HEK293 (cell line): ENCODE measurements around the gene FAM234A.
A peak's percentile ranks its signal among the peaks of the same experiment; 100 is the strongest.

ENCODE experiments used
- CTCF ChIA-PET: fragments of 350-600 bp; formaldehyde crosslinking; extraction: SDS; loops from one replicate; lab custom pipeline; 2021; ENCODE audit warnings: antibody characterized with exemption; lab: Yijun Ruan, JAX
- POLR2A ChIA-PET: fragments of 300-600 bp; formaldehyde crosslinking; extraction: SDS; loops from one replicate; lab custom pipeline; 2020; ENCODE audit warnings: antibody characterized with exemption, inconsistent platforms; lab: Yijun Ruan, JAX
- H3K27ac ChIP-seq: fragments of 200-500 bp; sonication (Bioruptor generic); 2 replicates; pipeline ENCODE4 v1.5.1; 2014; ENCODE audit warnings: low read depth, low read length, control low read depth, inconsistent platforms; ENCODE audit errors: extremely low read depth
- H3K36me3 ChIP-seq, 2 experiments: fragments of 200-500 bp in 1 of 2; sonication (Bioruptor generic) in 1 of 2; 1 replicate in 1 of 2; 2 replicates in 1 of 2; pipeline ENCODE4 v1.5.1; 2014 to 2017; ENCODE audit warnings: inconsistent platforms in 2 of 2, low read length in 2 of 2; ENCODE audit not compliant: control insufficient read depth in 2 of 2, insufficient read depth in 1 of 2
- H3K4me1 ChIP-seq: fragments of 200-500 bp; sonication (Bioruptor generic); 2 replicates; pipeline ENCODE4 v1.5.1; 2014; ENCODE audit warnings: mild to moderate bottlenecking, low read length, inconsistent platforms; ENCODE audit not compliant: control insufficient read depth, insufficient read depth
- H3K4me3 ChIP-seq: 2 replicates; pipeline ENCODE4 v1.5.1; 2011; ENCODE audit warnings: low read depth, mild to moderate bottlenecking, control low read depth, low read length, moderate library complexity
- H3K9me3 ChIP-seq: fragments of 200-500 bp; sonication (Bioruptor generic); 2 replicates; pipeline ENCODE4 v1.5.1; 2014; ENCODE audit warnings: low read depth, low read length, inconsistent platforms; ENCODE audit not compliant: control insufficient read depth, insufficient read depth
- GLIS1 ChIP-seq: fragments of 450-650 bp; formaldehyde crosslinking; IDR thresholded peaks from 2 replicates; pipeline ENCODE4 v1.5.1; 2016; ENCODE audit warnings: missing biosample characterization, missing genetic modification characterization
- KLF7 ChIP-seq: fragments of 450-650 bp; formaldehyde crosslinking; IDR thresholded peaks from 2 replicates; pipeline ENCODE4 v1.5.1; 2016; ENCODE audit warnings: missing biosample characterization, missing genetic modification characterization, borderline replicate concordance
- SP2 ChIP-seq: fragments of 450-650 bp; formaldehyde crosslinking; IDR thresholded peaks from 2 replicates; pipeline ENCODE4 v1.5.1; 2016; ENCODE audit warnings: missing biosample characterization, missing genetic modification characterization
- TRIM28 ChIP-seq: IDR thresholded peaks from 2 replicates; pipeline ENCODE4 v1.6.1; 2011; ENCODE audit warnings: low read length, control low read depth, borderline replicate concordance
- ZBTB11 ChIP-seq: fragments of 450-650 bp; formaldehyde crosslinking; conservative IDR thresholded peaks from 2 replicates; pipeline ENCODE4 v1.5.1; 2016; ENCODE audit warnings: low read depth, missing biosample characterization, missing genetic modification characterization
- ZIC2 ChIP-seq: fragments of 450-650 bp; formaldehyde crosslinking; IDR thresholded peaks from 2 replicates; pipeline ENCODE4 v1.5.1; 2016; ENCODE audit warnings: missing biosample characterization, missing genetic modification characterization
- ZNF121 ChIP-seq: fragments of 450-650 bp; formaldehyde crosslinking; IDR thresholded peaks from 2 replicates; pipeline ENCODE4 v1.5.1; 2016; ENCODE audit warnings: missing biosample characterization, missing genetic modification characterization
- ZNF138 ChIP-seq: fragments of 450-650 bp; formaldehyde crosslinking; IDR thresholded peaks from 2 replicates; pipeline ENCODE4 v1.5.1; 2016; ENCODE audit warnings: missing biosample characterization, missing genetic modification characterization, borderline replicate concordance
- ZNF155 ChIP-seq: fragments of 450-650 bp; formaldehyde crosslinking; IDR thresholded peaks from 2 replicates; pipeline ENCODE4 v1.5.1; 2016; ENCODE audit warnings: missing biosample characterization, missing genetic modification characterization
- ZNF202 ChIP-seq: fragments of 450-650 bp; formaldehyde crosslinking; IDR thresholded peaks from 2 replicates; pipeline ENCODE4 v1.5.1; 2016; ENCODE audit warnings: missing biosample characterization, missing genetic modification characterization, borderline replicate concordance
- ZNF248 ChIP-seq: fragments of 450-650 bp; formaldehyde crosslinking; IDR thresholded peaks from 2 replicates; pipeline ENCODE4 v1.5.1; 2017; ENCODE audit warnings: missing biosample characterization, missing genetic modification characterization
- ZNF394 ChIP-seq: fragments of 450-650 bp; formaldehyde crosslinking; IDR thresholded peaks from 2 replicates; pipeline ENCODE4 v1.5.1; 2016; ENCODE audit warnings: missing biosample characterization, missing genetic modification characterization, mild to moderate bottlenecking, moderate library complexity, borderline replicate concordance
- ZNF530 ChIP-seq: fragments of 450-650 bp; formaldehyde crosslinking; IDR thresholded peaks from 2 replicates; pipeline ENCODE4 v1.5.1; 2016; ENCODE audit warnings: low read depth, missing biosample characterization, missing genetic modification characterization
- ZNF747 ChIP-seq: fragments of 450-650 bp; formaldehyde crosslinking; IDR thresholded peaks from 2 replicates; pipeline ENCODE4 v1.5.1; 2016; ENCODE audit warnings: missing biosample characterization, missing genetic modification characterization
- ZNF792 ChIP-seq: fragments of 450-650 bp; formaldehyde crosslinking; IDR thresholded peaks from 2 replicates; pipeline ENCODE4 v1.5.1; 2016; ENCODE audit warnings: missing biosample characterization, missing genetic modification characterization
- ZNF837 ChIP-seq: fragments of 450-650 bp; formaldehyde crosslinking; IDR thresholded peaks from 2 replicates; pipeline ENCODE4 v1.5.1; 2016; ENCODE audit warnings: missing biosample characterization, missing genetic modification characterization
- TF ChIP-seq, protein P1 (sequence below): fragments of 450-650 bp; formaldehyde crosslinking; IDR thresholded peaks from 2 replicates; pipeline ENCODE4; 2016; ENCODE audit warnings: missing biosample characterization, missing genetic modification characterization

Gene FAM234A

DNA sequence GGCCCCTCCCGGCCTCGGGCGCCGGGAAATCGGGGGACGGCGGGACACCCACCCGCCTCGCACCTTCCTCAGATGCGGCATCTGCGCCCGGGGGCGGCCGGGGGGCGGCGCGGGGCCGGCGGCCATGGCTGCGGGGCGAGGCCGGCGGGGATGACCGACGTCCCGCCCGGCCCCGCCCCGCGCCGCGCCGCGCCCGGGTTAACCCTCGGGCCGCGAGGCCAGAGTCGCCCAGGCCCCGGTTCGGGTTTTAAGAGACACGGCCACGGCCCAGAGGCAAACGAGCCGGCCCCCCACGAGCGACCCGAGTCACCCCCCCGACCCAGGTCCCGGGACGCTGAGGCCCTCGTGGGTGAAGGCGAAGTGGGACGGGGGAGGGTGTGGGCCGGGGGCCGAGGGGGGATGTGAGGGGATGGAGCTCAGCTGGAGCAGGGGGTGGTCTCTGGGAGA lies 41.2 kb downstream of the FAM234A start, which contains the start of gene RGS11:
Gene RGS11 (minus strand): TSS at position 159 of the 447 bp plus-strand sequence. CDS start 33 bp downstream, at position 126.
- no peak for TF ChIP-seq ZNF138 (tag by site-specific recombination)
- TF ChIP-seq ZNF792 (tag by site-specific recombination): no peak
- no peak for TF ChIP-seq ZNF837 (tag by site-specific recombination)
- TF ChIP-seq, protein P1, sequence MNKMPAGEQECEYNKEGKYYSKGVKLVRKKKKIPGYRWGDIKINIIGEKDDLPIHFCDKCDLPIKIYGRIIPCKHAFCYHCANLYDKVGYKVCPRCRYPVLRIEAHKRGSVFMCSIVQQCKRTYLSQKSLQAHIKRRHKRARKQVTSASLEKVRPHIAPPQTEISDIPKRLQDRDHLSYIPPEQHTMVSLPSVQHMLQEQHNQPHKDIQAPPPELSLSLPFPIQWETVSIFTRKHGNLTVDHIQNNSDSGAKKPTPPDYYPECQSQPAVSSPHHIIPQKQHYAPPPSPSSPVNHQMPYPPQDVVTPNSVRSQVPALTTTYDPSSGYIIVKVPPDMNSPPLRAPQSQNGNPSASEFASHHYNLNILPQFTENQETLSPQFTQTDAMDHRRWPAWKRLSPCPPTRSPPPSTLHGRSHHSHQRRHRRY (tag by site-specific recombination): no peak
- no peak for TF ChIP-seq TRIM28
- TF ChIP-seq ZNF202 (tag by site-specific recombination): no peak
- no peak for TF ChIP-seq ZNF155
- no peak for TF ChIP-seq ZNF394 (tag by site-specific recombination)
- no peak for TF ChIP-seq ZNF121 (tag by site-specific recombination)
- CTCF ChIA-PET: no interaction called here
- Histone ChIP-seq H3K27ac (no peak within 1 kb of the TSS), H3K36me3 (no peaks in the 10 kb centered on the region), H3K9me3 (no peaks in the 10 kb centered on the region), H3K4me1 (no peaks in the 10 kb centered on the region), H3K4me3 (no peak within 1 kb of the TSS)
- POLR2A ChIA-PET: no interaction called here

DNA sequence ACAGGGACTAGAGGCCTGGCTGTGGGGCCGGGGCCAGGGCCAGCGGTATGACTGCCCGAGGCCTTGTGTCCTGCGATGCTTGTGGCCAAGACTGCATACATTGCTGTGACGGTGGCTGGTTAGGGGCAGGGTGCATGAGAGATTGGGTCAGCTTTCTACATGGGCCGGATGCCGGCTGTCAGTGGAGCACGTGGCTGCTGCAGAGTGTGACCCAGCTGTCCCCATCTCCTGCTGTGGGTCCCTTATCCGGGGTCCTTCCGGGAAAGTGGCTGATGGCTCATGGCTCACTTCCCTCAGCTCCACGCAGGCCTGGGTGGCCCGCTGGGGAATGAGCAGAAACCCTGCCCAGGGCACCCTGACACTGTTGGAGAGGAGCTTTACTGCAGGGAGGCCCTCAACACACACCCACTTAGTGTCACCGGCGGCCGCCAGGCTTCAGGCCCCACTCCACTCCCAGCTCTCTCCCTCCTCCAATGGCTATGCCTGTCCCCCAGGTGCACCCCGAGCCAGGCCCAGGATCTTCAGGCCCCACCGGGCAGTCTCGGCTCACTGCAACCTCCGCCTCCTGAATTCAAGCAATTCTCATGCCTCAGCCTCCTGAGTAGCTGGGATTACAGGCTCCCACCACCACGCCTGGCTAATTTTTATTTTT lies 41.9 kb downstream of the FAM234A start:
- POLR2A ChIA-PET: no interaction called here
- CTCF ChIA-PET: interaction anchor here (0.6 kb wide), 1 partner anchor 143 kb away, joined by 3 read pairs; no protein-coding TSS in a partner anchor
- no peaks in the 10 kb centered on the region for H3K36me3 ChIP-seq

GRCh38 chr16:278863-279366 lies 44.3 kb downstream of the FAM234A start:
- no peaks in the 10 kb centered on the region for H3K9me3 ChIP-seq
- no peaks in the 10 kb centered on the region for H3K4me1 ChIP-seq
- ChIA-PET CTCF (interaction anchor here (0.7 to 1.0 kb wide), 2 partner anchors 50 to 167 kb away, joined by 3 read pairs; no protein-coding TSS in a partner anchor), POLR2A (interaction anchor here (0.6 to 1.8 kb wide), 3 partner anchors 74 to 86 kb away, joined by 3 to 4 read pairs (median 4); partner anchors contain the start of gene AXIN1)
- H3K27ac ChIP-seq: no peak overlapping the region
- H3K36me3 ChIP-seq: no peaks in the 10 kb centered on the region
- H3K4me3 ChIP-seq: no peak overlapping the region
- no peak for TF ChIP-seq KLF7
- TF ChIP-seq ZBTB11 (tag by site-specific recombination): no peak
- no peak for TF ChIP-seq ZNF747 (tag by site-specific recombination)
- TF ChIP-seq, protein P1 (tag by site-specific recombination): no peak
- no peak for TF ChIP-seq ZNF530 (tag by site-specific recombination)
- no peak for TF ChIP-seq GLIS1 (tag by site-specific recombination)
- no peak for TF ChIP-seq ZIC2
- peak; percentile 71 for TF ChIP-seq SP2 (tag by site-specific recombination)

More for the DNA sequence above, 41.9 kb downstream of the FAM234A start:
- Histone ChIP-seq H3K4me1 (no peaks in the 10 kb centered on the region), H3K9me3 (no peaks in the 10 kb centered on the region), H3K27ac (no peak overlapping the region), H3K4me3 (no peak overlapping the region)
- TF ChIP-seq ZNF248 (tag by site-specific recombination) (no peak), ZBTB11 (tag by site-specific recombination) (no peak)
